HG02884 (cell line): Measurements from ENCODE around the gene LAMB1.

ENCODE experiments used
- ATAC-seq: cut with Tn5 transposase; IDR thresholded peaks from one replicate; pipeline ENCODE4 v1.9.1; 2021; ENCODE audit warnings: mild to moderate bottlenecking, moderate library complexity; ENCODE audit not compliant: unreplicated experiment

The LAMB1 gene

DNA sequence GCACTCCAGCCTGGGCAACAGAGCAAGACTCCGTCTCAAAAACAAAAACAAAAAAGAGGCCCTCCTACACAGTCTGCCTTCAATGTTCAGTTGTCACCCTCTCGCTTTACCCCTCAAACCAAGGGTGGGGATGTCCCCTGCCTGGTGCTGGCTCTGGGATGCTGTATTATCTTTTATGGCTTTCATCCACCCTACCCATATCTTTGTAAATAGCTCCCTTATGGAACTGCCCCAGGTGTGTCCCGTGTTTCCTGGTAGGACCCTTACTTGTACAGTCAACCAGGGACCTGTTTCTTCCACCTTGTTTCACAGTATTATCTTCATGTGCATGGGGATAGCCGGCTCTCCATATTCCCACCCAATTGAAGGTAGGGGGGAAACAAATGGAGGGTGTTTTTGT lies 15.7 kb upstream of the LAMB1 start:
- ATAC-seq: no peak

DNA sequence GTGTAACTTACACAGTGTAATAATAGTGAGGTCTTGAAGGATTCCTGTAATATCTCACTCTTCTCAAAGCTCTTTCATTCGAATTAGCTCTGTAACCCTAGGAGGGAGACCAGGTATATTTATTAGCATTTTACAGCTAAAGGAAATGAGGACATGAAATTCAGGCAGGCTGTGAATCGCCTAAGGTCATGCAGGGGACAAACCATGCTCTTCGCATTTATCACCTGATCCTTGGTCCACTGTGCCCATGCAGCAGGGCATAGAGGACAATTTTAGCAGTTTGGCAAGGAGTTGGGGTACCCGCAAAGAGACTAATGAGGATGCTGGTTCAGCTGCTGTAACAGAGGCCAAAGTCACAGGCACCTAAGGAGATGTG lies 14.8 kb upstream of the LAMB1 start:
- ATAC-seq: no peak

DNA sequence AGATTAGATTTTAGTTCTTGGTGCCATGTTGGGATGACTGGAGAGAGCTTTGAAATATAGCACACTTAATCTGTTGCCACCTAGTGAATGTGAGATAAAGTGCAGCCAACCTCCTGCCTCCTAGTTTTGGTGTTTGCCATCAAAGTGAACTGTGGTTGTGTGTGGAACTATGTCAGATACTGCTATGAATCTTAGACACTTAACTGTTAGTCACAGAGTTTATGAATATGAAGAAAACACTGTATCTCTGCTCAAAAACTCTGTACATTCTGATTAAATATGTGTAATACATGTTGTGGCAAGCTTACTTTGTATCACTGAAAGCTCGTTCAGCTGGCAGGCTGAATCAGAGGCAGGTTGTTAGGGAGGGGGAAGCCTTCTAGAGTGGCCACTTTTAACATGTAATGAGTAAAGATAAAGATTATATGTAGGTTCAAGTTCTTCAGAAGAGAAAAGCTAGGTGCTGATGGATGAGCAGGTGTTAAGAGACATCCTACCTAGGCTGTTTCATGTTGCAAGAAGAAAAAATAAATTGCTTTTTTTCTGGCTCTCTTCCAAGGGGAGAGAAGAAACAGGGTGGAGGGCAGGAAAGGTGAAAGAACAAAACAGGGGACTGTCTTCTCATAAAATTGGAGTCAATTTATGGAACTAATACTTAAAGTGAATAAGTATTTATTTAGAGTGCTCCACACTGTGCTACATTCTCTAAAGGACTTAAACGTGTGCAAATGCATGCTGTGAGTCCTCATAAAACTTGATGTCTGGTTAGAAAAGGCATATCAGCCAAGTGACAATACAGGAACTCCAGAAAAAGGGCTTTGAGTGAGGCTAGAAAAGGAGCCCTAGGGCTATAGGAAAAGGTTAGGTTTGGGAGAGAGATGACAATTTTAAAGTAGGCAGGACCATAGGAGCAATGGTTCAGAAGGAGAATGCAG lies 14.1 kb upstream of the LAMB1 start:
- ATAC-seq: no peak

GRCh38 chr7:108015740-108016139 lies 12.8 kb upstream of the LAMB1 start:
- ATAC-seq: no peak

DNA sequence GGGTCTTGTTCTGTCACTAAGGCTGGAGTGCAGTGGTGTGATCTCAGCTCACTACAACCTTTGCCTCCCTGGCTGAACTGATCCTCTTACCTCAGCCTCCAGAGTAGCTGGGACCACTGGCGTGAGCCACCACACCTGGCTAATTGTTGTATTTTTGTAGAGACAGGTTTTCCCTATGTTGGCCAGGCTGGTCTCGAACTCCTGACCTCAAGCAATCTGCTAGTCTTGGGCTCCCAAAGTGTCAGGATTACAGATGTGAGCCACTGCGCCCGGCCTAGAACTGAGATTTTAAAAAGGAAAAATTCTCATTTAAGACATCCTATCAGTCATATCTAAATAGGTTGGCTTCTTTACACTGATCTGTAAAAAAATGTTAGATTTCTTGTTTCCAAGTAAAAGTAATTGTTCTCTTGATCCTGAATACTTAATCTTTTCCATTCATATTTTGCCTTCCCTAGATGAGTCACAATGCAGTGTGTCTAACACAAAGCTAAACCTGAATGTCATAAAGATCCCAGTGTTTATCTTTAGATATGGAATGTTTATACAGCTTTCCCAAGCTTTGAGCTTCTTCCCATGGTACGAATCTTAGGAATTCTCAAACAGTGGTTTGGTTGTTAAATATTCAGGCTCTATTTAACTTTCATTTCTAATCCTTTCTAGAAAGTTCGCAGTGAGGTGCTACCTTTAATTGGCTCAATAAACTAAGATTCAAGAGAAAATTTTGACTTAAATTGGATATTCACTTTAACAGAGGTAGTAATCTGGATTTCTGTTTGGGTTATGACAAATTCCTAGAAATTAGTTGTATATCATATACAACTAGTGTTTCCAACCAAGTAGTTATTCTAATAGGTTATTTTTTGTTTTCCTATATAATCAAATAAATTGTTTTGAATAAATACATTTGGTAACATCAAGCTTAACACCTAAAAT lies 12.1 kb upstream of the LAMB1 start:
- ATAC-seq: no peak

DNA sequence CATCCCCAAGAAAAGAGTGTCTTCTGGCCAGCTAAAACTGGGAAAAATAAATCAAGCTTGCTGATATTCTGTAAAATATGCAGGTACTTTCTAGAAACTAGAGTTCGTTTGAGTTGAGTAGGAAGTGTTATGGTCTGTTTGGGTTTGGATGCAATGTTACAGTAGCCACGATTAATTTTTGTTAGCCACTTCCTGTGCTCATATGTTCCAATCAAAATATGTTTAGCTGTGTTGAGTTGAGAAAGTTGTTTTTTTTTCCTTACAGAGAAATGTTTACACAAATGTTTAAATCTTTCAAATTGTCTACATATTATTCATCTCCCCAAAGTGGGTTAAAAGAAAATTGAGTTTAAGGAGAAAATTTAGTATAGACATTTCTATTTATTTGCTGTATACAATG lies 11.3 kb upstream of the LAMB1 start:
- no peak for ATAC-seq

GRCh38 chr7:108012499-108013430 lies 9.8 kb upstream of the LAMB1 start:
- no peak for ATAC-seq

DNA sequence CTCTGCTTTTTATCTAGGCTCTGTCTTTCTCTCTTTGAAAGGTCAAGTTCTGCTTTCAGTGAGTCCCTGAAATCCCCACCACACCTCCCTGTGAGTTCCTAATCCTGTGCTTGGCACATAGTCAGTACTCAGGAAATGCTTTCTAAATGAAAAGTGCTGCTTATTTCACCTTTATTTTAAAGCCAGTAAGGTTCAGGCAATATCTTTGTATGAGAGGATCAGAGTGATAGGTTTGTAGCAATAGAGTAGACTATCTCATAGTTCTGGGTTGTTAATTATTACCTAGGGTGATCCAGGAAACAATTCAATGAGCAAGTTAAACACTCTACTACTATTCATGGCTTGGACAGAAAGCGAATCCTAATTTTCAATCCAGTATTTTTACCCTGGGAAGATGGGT lies 7.4 kb upstream of the LAMB1 start:
- ATAC-seq: no peak

DNA sequence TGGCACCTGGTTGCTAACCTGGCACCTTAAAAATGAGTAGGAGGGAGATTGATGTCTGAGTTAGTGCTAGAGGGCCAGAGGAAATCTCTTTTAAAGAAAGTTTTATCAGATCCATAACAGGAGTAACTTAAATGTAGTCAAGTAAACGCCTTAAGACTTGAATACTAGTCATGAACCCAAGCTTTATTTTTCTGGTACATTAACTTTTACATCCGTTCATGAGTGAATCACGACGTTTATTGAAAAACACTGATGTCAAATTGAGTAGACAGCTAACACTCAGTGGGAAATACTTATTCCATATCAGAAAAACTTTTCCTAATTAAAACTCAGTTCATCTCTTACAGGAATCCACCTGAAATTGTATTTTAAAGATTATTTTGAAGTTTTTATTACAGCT lies 6.9 kb upstream of the LAMB1 start:
- ATAC-seq: no peak

DNA sequence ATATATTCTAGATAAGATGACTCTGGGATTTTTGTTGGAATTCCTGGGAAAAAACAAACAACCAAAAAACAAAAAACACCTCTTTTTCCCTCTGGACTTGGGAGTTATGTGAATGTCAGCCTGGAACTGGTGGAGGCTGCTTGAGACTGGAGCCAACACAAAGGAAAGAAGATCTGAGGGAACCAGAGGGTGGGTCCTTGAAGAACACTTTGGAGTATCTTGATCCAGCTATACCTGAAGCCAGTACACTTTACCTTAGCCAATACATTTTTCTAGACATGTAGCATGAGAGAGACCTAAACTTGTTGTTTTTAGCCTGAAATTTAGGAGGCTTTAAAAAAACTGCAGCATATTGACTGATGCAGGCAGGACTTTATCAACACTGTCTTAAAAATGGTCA lies 5.9 kb upstream of the LAMB1 start:
- ATAC-seq: no peak

DNA sequence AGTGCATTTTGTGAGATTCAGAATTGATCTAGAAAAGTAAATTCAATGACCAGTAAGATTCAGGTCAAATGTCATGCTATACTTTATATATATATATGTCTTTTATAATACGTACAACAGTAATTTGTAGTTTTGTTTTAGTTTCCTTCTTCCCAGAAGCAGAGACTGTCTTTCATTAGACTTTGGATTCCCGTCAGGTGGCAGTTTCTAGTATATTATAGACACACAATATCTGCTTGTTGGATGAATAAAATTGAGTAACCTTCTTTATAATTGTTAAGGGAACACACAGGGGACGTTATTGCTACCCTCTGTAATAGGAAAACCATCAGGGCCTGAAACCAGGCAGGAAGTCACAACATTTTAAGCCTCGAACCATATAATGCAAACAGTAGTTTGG lies 5.3 kb upstream of the LAMB1 start:
- no peak for ATAC-seq

DNA sequence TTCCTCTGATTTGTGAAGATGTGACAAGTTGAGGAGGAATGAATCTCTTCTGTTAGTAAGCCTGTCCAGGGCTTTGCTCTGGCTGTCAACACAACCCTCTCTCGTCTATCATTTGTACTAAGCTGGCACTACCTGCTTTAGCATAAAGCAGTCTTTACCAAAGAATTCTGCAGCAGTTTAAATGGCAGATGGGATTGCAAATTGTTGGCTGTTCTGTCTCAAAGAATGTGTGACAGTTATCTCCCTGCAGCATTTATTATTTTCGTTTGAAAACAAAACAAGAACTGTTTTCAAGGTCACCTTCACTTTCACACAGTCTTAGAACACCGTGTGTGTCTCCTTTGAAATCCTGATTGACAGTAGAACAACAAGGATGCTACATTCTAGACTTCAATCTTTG lies 4.8 kb upstream of the LAMB1 start:
- ATAC-seq: no peak

- no peak for ATAC-seq
These were observed 4.3 kb upstream of the LAMB1 start for GRCh38 chr7:108007261-108007660.

DNA sequence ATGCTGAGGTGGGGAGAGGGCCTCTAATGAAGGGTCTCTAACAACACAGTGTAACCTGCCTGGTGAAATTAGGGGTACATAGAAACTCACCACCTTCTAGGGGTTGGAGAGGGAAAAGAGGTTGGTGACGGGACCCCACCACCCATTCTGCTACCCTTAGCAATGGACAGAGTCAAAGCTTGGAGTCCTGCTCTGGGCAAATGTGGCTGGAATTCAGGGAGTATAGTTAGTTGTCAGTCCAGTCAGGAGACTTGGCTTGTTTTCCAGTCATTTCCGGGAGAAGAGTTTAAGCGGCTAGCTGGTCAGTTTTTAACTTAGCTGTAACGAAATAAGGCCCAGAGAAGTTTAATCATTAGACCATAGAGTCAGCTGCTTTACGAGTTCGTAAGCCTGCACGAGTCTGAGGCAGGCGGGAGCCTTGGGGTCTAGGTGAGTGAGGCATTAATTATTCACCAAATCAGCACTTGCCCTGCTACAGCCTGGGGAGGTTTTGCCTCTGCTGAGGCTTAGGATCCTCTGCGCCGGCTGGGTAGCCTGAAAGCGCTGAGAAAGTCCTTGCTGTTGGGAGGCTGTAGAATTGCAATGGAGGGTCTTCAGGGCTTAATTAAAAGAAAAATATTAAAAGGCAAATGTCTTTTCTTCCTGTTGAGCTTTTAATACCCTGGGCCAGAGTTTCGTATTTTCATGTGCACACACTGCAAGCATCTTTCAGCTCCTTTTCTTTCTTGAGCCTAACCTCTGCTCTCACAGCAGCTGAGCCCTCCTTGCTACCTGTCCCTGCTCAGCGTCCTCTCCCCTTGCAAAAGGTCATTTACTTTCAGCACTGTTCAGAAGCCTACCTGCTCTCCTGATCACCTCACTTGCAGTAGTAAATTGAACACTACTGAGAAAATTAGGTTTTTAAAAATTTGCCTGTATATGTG lies 1.5 kb upstream of the LAMB1 start:
- no peak for ATAC-seq

GRCh38 chr7:108003599-108003935 lies 606 bp upstream of the LAMB1 start:
- no peak for ATAC-seq

DNA sequence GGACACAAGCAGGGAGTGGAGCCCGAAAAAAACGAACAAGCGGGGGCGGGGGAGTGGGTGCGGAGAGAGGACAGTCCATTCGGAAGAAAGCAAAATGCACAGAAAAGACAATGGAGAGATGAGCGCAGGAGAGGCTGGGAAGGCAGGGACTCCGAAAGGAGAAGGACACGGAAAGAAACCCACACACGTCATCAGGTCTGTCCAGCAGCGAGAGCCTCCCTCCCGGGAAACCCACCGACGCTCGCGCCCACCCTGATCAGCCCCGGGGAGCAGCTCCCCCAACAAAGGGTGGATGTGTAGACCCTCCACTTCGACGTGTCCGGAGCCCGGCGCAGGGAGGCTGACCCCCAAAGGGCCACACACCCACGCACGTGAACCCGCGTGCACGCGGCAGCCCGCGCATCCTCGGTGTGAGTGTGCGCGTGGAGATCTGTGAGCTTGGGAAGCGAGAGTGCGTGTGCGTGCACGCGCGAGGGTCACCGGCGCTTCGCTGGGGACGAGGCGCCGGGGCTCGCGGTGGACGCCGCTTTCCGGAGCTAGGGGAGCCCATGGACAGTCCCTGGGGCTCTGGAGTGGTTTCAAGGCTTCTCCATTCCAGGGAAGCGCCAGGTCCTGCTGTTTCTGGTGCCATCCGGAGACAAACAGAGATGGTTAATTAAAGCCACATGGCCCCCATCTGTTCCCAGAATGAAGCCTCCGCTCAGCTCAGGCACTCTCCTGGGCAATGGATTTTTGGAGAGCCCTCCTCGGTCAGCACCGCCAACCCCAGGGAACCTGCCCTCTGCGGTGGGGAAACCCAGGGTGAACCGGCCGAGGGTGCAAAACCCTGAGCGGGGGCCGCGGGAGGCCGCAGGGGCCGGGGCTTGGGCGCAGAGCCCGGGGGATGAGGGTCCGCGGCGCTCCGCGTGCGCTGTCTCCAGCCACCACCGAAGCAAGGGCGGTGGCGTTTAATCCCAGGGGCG lies 916 bp downstream of the LAMB1 start:
- no peak for ATAC-seq

GRCh38 chr7:108000875-108001763 lies 1.8 kb downstream of the LAMB1 start:
- no peak for ATAC-seq
